ENCODE results near the gene DDX19B.
"Not testable (repeated sequence)": the region's sequence is repeated elsewhere in the genome, so short reads cannot be mapped to it uniquely, and the experiment has no call there.

DDX19B gene

DNA sequence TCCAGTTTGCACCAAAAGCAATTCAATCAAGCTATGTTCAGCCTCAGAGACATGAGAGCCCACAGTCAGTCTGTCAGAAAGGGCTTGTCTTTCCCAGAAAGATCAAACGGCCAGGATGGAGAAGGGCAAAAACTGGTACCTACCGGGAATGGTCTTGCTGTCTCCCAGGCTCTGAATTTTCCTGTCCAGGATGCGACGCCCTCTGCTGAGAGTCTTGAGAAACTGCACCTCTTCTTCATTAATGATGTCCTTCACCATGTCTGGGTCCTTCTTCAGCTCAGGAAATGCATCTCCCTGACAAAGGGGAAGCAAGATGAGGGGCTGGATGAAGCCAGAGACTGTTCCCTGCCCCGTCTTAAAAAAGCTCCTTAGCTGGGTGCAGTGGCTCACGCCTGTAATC lies 31.5 kb upstream of the DDX19B start:
- Mint-ChIP-seq H3K4me1 (no peaks in the 10 kb centered on the region), H3K9me3 (no peaks in the 10 kb centered on the region), H3K36me3 (peaks cover 56% of the 10 kb centered on the region), H3K27me3 (no peaks in the 10 kb centered on the region), H3K27ac (no peak overlapping the region), H3K4me3 (no peak overlapping the region)
- ATAC-seq = no peak

DNA sequence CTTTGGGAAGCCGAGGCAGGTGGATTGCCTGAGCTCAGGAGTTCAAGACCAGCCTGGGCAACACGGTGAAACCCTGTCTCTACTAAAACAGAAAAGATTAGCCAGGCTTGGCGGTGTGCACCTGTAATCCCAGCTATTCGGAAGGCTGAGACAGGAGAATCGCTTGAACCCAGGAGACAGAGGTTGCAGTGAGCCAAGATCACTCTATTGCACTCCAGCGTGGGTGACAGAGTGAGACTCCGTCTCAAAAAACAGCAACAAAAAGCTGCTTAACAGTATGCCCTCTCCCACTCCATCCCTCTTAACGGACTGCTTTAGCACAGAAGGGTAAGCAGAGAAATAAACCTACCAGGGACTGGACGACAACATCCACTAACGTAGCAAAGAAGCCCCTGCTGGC lies 31.1 kb upstream of the DDX19B start:
- H3K27me3 Mint-ChIP-seq, H3K4me3 Mint-ChIP-seq, H3K27ac Mint-ChIP-seq, H3K4me1 Mint-ChIP-seq, H3K9me3 Mint-ChIP-seq, ATAC-seq: not testable (repeated sequence)
- H3K36me3 Mint-ChIP-seq = peaks cover 59% of the 10 kb centered on the region

DNA sequence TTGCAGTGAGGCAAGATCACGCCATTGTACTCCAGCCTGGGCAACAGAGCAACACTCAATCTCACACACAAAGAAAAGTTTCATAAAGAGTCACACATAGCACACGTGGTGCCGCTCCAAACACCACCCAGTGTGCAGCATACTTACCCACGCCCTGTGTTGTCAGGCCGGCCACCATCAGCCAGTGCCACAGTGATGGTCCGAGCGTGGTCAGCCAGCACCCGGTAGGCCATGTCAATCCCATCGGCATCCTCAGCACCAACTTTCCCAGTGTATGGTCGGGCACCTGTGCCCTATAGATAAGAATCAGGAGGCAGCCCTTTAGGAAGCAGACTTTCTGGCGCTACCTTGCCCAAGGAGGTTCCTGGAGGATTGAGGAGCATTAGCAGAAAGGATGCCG lies 29.5 kb upstream of the DDX19B start:
- Mint-ChIP-seq H3K36me3 (peaks cover 59% of the 10 kb centered on the region), H3K9me3 (no peaks in the 10 kb centered on the region), H3K27me3 (no peaks in the 10 kb centered on the region), H3K4me1 (no peaks in the 10 kb centered on the region), H3K27ac (no peak overlapping the region), H3K4me3 (no peak overlapping the region)
- no peak for ATAC-seq

DNA sequence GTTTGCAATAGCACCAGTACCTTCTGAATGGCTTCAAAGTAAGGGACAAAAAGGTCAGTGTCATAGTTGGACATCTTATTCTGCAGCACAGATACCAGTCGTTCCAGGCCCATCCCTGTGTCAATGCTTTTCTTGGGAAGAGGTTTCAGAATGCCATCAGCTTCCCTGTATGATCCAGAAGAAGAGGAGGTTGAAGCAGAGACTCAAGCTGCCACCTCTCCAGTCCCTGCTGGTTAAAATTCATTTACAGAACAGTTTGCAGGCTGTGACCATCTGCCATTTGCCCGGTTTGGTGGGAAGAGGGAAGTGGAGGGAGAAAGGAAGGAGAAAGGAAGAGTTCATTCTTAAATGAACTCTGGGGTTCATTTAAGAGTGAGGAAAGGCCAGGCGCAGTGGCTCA lies 28.8 kb upstream of the DDX19B start:
- Mint-ChIP-seq H3K9me3 (no peaks in the 10 kb centered on the region), H3K27ac (no peak overlapping the region), H3K36me3 (peaks cover 62% of the 10 kb centered on the region), H3K27me3 (no peaks in the 10 kb centered on the region), H3K4me1 (no peaks in the 10 kb centered on the region), H3K4me3 (no peak overlapping the region)
- ATAC-seq = no peak

DNA sequence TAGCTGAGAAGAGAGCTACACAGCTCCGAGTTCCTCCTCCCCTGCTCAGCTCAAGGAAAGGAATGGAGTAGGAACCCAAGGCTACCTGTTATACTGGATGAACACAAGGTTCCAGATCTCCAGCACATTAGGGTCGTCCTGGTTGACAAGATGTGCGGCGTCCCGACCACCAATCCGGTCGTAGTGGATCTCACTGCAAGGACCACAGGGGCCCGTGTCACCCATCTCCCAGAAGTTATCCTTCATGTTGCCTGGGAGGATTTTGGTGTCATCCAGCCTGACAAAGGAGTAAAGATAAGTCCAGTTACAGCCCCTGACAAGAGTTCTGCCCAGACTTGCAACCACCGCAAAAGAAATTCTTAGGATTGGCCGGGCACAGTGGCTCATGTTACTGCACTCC lies 27.3 kb upstream of the DDX19B start:
- no peak overlapping the region for H3K27ac Mint-ChIP-seq
- no peak for ATAC-seq
- H3K36me3 Mint-ChIP-seq = peaks cover 67% of the 10 kb centered on the region
- H3K4me3 Mint-ChIP-seq = no peak overlapping the region
- no peaks in the 10 kb centered on the region for H3K27me3 Mint-ChIP-seq
- no peaks in the 10 kb centered on the region for H3K4me1 Mint-ChIP-seq
- no peaks in the 10 kb centered on the region for H3K9me3 Mint-ChIP-seq

DNA sequence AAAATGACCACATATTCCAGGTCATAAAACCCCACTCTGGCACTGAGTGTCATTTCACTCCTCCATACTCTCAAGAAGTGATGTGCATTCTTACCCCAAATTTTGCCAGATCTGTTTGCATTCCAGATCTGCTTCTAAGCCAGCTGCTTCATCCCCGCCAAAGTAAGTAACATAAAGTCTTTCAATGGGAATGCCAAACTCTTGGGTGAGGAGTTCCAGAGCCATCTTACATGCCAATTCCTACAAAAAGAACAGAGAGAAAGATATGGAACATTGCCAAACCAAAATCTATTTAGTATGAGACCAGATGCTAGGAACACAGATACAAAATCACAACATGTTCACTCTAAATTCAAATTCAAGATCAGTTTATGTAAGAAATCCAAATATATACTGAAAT lies 22.6 kb upstream of the DDX19B start:
- no peaks in the 10 kb centered on the region for H3K4me1 Mint-ChIP-seq
- no peak overlapping the region for H3K27ac Mint-ChIP-seq
- H3K9me3 Mint-ChIP-seq = no peaks in the 10 kb centered on the region
- no peak overlapping the region for H3K4me3 Mint-ChIP-seq
- peaks cover 50% of the 10 kb centered on the region for H3K36me3 Mint-ChIP-seq
- H3K27me3 Mint-ChIP-seq = no peaks in the 10 kb centered on the region
- no peak for ATAC-seq

DNA sequence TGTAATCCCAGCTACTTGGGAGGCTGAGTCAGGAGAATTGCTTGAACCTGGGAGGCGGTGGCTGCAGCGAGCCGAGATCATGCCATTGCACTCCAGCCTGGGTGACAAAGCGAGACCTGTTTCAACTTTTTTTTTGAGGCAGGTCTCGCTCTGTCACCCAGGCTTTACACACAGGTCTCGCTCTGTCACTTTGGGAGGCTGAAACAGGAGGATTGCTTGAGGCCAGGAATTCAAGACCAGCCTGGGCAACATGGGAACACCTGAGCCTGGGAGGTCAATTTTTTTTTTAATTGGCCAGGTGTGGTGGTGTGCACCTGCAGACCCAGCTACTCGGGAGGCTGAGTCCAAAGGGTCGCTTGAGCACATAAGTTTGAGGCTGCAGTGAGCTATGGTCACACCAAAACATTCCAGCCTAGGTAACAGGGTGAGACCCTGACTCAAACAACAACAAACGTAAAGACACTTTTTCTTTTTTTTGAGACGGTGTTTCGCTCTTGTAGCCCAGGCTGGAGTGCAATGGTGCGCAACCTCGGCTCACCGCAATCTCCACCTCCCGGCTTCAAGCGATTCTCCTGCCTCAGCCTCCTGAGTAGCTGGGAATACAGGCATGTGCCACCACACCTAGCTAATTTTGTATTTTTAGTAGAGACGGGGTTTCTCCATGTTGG lies 11.5 kb upstream of the DDX19B start:
- not testable (repeated sequence) for H3K9me3 Mint-ChIP-seq, H3K27me3 Mint-ChIP-seq, ATAC-seq
- Mint-ChIP-seq H3K27ac (peak overlapping the region; percentile 94), H3K4me3 (peak overlapping the region; percentile 95), H3K36me3 (peaks cover 13% of the 10 kb centered on the region), H3K4me1 (peaks cover 21% of the 10 kb centered on the region)

DNA sequence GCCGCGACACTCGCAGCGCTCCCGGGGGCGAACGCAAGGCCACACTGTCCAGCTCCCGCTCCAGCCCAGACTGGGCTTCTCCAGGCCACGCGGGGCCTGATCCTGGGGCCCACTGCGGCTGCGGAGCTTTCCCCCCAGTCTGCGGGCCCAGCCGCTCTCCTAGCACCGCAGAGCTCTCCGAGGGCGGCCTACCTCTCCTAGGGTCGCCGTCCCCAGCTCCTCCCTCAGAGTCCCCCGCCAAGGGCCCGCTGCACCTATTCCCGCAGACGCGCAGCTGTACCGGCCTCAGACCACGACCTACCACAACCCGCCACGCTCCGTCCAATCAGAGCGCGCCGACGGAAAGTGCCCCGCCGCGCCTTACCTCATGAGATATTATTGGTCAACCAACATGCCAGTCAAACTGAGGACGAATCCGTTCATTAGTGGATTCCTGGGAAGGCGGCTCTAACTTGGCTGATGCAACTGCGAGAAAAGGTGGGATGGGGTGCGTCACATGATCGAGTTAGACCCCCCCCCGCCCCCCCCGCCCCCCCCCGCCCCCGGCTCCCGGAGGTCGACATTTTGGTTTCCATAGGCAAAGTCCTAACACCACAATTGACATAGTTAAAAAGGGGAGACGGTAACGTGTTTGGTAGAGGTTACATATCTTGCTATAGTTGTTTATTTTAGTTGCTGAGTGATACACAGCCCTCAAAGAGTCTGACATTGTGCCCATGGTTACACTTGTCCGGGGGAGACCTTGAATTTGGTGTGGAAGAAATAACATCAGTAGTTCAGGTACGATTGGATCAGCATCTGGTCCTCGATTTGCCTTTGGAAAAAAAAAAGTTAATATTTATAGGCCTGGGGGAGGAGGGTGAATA lies 9.5 kb upstream of the DDX19B start, which contains the start of gene AARS1:
Gene AARS1, minus strand, starts transcription at position 278 of the 866 bp plus-strand sequence. CDS start 6,743 bp downstream, outside the sequence.
- no peaks in the 10 kb centered on the region for H3K9me3 Mint-ChIP-seq
- H3K27me3 Mint-ChIP-seq = no peaks in the 10 kb centered on the region
- H3K27ac Mint-ChIP-seq = peak within 1 kb of the TSS; percentile 94
- ATAC-seq = peak; percentile 99
- peaks cover 9% of the 10 kb centered on the region for H3K4me1 Mint-ChIP-seq
- H3K4me3 Mint-ChIP-seq = peak within 1 kb of the TSS; percentile 95
- no peaks in the 10 kb centered on the region for H3K36me3 Mint-ChIP-seq

DNA sequence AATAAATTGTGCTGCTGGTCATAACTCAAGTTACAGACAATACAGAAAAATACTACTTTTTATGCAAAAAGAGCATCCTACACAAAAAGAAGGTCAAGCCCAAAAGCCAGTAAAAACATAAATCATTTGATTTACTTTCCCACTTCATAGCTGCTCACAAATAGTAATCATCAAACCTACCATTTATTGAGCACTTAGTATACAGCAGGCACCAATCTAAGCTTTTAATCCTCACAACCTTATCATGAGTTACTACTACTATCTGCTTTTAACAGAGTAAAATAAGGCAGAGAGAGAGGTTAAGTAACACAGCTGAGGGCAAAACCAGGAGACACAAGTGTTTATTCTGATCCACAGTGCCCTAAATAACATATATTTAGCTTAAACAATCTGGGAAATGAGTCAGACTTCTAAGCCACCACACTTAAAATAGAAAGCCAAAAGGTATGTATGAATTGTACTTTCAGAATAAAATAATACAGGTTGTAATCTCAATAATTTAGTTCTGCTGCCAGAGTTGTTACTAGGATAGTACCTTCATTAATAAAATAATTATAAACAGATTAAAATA lies 8.0 kb upstream of the DDX19B start:
- no peak for ATAC-seq
- H3K4me1 Mint-ChIP-seq = peaks cover 9% of the 10 kb centered on the region
- H3K9me3 Mint-ChIP-seq = no peaks in the 10 kb centered on the region
- no peak overlapping the region for H3K4me3 Mint-ChIP-seq
- H3K27me3 Mint-ChIP-seq = no peaks in the 10 kb centered on the region
- no peaks in the 10 kb centered on the region for H3K36me3 Mint-ChIP-seq
- H3K27ac Mint-ChIP-seq = no peak overlapping the region

DNA sequence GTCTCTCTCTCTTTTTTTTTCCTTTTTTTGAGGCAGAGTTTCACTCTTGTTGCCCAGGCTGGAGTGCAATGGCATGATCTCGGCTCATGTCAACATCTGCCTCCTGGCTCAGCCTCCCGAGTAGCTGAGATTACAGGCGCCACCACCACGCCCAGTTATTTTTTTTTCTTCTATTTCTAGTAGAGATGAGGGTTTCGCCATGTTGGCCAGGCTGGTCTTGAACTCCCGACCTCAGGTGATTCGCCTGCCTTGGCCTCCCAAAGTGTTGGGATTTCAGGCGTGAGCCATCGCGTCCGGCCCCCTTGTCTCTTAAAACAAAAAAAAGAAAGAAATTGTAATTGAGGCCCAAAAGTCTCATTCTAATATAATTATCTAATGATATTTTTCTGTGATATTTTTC lies 6.8 kb upstream of the DDX19B start:
- ATAC-seq, H3K4me1 Mint-ChIP-seq, H3K36me3 Mint-ChIP-seq, H3K9me3 Mint-ChIP-seq, H3K4me3 Mint-ChIP-seq, H3K27ac Mint-ChIP-seq, H3K27me3 Mint-ChIP-seq: not testable (repeated sequence)

DNA sequence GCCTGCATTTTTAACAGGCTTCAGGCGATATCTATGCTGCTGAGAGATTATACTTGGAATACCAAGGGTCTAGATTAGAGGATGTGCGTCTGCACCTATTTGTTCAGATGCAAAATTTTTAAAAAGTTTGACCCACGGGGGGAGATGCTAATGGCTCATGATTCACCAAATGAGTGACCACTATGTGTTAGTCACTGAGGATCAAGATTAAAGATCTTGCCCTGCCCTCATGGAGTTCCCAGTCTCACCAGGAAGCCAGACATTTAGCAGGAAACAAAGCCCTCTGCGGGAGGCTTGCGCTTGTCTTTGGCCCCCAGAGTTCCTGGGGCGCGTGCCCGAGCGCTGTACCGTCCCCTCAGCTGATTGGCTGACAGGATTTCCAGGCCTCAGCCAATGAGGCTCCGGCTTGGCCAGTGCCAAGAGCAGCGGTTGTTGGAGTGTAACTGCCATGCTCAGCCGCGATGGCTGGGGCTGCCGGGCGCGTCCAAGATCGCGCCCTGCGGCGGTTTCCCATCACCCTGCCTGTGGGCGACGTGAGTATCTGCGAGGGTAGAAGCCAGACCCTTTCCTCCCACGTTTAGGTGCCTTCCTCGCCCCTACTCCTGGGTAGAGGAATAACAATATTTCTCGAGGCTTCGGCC lies 4.5 kb upstream of the DDX19B start:
- no peak overlapping the region for H3K27ac Mint-ChIP-seq
- H3K4me3 Mint-ChIP-seq = no peak overlapping the region
- H3K36me3 Mint-ChIP-seq = no peaks in the 10 kb centered on the region
- ATAC-seq = no peak
- peaks cover 9% of the 10 kb centered on the region for H3K4me1 Mint-ChIP-seq
- H3K27me3 Mint-ChIP-seq = no peaks in the 10 kb centered on the region
- no peaks in the 10 kb centered on the region for H3K9me3 Mint-ChIP-seq

DNA sequence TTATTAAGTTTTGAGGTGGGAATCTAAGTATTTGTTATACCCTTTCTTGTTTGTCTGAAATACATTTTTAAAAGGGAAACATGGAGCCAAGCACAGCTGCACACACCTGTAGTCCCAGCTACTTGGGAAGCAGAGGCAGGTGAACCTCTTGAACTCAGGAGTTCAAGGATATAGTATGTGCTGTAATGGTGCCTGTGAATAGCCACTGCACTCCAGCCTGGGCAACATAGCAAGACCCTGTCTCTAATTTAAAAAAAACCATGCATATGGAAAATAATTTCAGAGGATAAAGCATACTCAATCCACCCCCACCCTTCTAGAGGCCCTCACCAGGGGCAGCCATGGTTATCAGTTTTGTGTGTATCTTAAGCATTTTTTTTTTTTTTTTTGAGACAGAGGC lies 3.4 kb upstream of the DDX19B start:
- no peak for ATAC-seq
- peaks cover 20% of the 10 kb centered on the region for H3K4me1 Mint-ChIP-seq
- no peaks in the 10 kb centered on the region for H3K9me3 Mint-ChIP-seq
- H3K27me3 Mint-ChIP-seq = no peaks in the 10 kb centered on the region
- no peak overlapping the region for H3K4me3 Mint-ChIP-seq
- no peak overlapping the region for H3K27ac Mint-ChIP-seq
- peaks cover 3% of the 10 kb centered on the region for H3K36me3 Mint-ChIP-seq

DNA sequence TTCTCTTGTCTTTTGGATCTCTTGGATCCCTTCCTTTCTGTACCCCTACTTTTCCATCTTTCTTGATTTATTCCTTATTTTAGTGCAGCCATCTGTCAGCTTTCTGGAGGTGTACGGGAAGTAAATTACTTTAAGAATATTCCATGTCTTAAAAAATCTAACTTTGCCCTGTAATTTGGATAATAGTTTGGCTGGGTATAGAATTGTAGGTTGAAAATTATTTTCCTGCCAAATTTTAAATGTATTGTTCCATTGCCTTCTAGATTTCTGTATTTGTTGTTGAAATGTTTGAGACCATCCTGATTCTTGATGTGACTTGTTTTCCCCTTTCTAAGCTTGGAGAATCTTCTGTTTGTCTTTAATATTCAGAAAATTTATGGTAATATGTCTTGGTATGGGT lies 2.1 kb downstream of the DDX19B start:
- H3K27ac Mint-ChIP-seq = peak overlapping the region; percentile 69

DNA sequence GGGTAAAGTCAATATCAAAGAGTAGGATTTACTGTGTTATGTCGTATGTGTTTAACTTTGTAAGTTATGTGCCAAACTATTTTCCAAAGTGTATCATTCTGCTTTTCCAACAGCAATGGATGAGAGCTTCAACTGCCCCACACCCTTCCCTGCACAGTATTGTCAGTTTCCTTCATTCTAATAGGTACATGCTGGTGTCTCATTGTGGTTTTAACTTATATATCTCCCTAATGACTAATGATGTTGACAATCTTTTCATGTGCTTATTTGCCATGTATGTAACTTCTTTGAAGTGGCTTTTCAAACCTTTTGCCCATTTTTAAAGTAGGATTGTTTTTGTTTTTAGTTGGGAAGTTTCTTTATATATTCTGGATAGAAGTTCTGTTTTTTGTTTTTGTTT lies 3.8 kb downstream of the DDX19B start:
- Mint-ChIP-seq H3K4me1 (peaks cover 68% of the 10 kb centered on the region), H3K27me3 (no peaks in the 10 kb centered on the region), H3K9me3 (peaks cover 8% of the 10 kb centered on the region), H3K27ac (no peak overlapping the region), H3K36me3 (peaks cover 30% of the 10 kb centered on the region), H3K4me3 (no peak overlapping the region)
- ATAC-seq = no peak

More for the DNA sequence above, 2.1 kb downstream of the DDX19B start:
- H3K36me3 Mint-ChIP-seq = peaks cover 30% of the 10 kb centered on the region
- peaks cover 59% of the 10 kb centered on the region for H3K4me1 Mint-ChIP-seq
- ATAC-seq = no peak
- H3K9me3 Mint-ChIP-seq = peaks cover 8% of the 10 kb centered on the region
- no peaks in the 10 kb centered on the region for H3K27me3 Mint-ChIP-seq
- no peak overlapping the region for H3K4me3 Mint-ChIP-seq

DNA sequence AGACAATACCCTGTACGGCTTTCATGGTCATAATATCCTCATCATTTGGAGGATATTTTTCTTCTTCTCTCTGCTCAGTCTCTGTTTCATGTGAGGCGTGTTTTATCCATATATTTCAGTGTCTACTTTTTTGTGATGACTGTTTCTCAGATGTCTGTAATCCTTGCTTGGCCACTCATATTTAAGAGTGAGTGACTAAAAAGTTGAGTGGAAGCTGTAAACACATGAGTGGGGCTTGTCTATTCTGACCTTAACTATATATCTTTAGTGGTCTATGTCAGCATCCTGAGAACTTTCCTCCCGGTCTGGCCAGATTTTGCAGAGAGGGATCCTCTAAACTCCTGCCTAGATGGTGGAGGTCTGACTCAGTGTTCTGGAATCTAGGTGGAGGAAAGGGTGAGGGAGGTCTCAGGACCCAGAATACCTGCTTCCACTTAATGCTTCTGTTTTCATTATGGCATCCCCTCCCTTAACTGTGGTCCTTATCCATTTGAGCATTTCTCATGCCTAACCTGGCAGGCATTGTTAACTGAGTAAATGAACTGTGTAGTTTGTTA lies 6.0 kb downstream of the DDX19B start:
- H3K27ac Mint-ChIP-seq = peak overlapping the region; percentile 80
- H3K36me3 Mint-ChIP-seq = peaks cover 30% of the 10 kb centered on the region
- ATAC-seq = no peak
- peaks cover 8% of the 10 kb centered on the region for H3K9me3 Mint-ChIP-seq
- peak overlapping the region; percentile 35 for H3K4me3 Mint-ChIP-seq
- H3K27me3 Mint-ChIP-seq = no peaks in the 10 kb centered on the region
- peaks cover 54% of the 10 kb centered on the region for H3K4me1 Mint-ChIP-seq
